Esophagus muscularis mucosa (tissue), 4 donors: ENCODE measurements around the gene PCDH1.

Source experiments
- EP300 ChIP-seq: sonication (generic); formaldehyde crosslinking; IDR thresholded peaks from one replicate; pipeline ENCODE4 v1.6.1; 2017; ENCODE audit warnings: antibody characterized with exemption
- POLR2A ChIP-seq: fragments of 450-650 bp; IDR thresholded peaks from one replicate; pipeline ENCODE4 v1.6.1; 2017; ENCODE audit warnings: antibody characterized with exemption, moderate library complexity, mild to moderate bottlenecking, low read depth
- POLR2AphosphoS5 ChIP-seq, 2 donors: sonication (generic); formaldehyde crosslinking; IDR thresholded peaks; one replicate each; pipeline ENCODE4 v1.6.1; 2017; ENCODE audit warnings: antibody characterized with exemption in 2 of 2
- TF ChIP-seq, protein P1 (sequence below), 3 experiments: fragments of 200-600 bp in 2 of 3; fragments of 450-650 bp in 1 of 3; sonication (generic) in 2 of 3; IDR thresholded peaks; one replicate each; pipeline ENCODE4 v1.5.1; 2017 to 2019; ENCODE audit warnings: antibody characterized with exemption in 3 of 3, mild to moderate bottlenecking in 2 of 3, moderate library complexity in 1 of 3

DNA sequence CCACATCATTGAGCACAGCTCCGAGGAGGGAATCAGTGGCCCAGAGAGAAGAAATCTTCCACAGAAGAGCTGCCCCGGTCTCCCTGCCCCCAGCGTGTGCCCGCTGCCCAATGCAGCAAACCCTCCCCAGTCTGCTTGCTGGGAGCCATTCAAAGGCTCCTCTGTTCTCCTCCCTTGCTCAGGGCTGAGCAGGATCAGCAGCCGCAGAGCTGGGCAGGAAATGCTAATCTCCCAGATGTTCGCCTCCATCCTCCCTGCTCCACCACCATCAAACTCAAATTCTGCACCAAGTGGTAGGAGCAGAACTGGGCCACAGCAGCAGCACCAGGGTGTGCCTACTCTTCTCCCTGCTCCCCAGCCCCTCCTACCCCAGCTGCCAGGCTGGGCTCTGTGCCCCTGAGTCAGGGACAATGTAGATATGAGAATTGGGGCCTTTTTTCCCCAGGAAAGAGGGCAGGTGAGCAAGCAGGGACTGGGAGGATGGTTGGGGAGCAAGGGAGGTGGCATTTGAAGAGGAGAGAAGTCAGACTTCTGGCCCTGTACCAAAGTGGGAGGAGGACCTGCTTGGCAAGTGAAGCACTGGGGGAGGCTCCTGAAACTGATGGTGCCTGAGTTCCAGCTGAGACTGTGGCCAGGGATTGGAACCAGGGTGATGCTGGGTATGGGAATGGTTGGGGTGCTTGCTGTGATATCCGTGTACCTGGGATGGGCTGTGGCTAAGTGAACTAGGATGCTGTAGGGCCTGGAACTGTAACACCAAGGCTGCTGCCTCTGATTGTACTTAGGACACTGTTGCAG lies 1.9 kb upstream of the PCDH1 start:
- TF ChIP-seq, protein P1, sequence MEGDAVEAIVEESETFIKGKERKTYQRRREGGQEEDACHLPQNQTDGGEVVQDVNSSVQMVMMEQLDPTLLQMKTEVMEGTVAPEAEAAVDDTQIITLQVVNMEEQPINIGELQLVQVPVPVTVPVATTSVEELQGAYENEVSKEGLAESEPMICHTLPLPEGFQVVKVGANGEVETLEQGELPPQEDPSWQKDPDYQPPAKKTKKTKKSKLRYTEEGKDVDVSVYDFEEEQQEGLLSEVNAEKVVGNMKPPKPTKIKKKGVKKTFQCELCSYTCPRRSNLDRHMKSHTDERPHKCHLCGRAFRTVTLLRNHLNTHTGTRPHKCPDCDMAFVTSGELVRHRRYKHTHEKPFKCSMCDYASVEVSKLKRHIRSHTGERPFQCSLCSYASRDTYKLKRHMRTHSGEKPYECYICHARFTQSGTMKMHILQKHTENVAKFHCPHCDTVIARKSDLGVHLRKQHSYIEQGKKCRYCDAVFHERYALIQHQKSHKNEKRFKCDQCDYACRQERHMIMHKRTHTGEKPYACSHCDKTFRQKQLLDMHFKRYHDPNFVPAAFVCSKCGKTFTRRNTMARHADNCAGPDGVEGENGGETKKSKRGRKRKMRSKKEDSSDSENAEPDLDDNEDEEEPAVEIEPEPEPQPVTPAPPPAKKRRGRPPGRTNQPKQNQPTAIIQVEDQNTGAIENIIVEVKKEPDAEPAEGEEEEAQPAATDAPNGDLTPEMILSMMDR (IDR thresholded peaks at IDR 0.05): no peak
- TF ChIP-seq POLR2A (no peak), POLR2AphosphoS5 (IDR thresholded peaks at IDR 0.05) (no peak), EP300 (no peak)
